GM06990 (cell line): Measurements from ENCODE around the gene NEDD4L.

ENCODE experiments used
- DNase-seq: peaks from one replicate; pipeline ENCODE4 v3.0.0-alpha.2; 2011; ENCODE audit not compliant: insufficient read length; ENCODE audit errors: extremely low read depth
- H3K27me3 ChIP-seq: replicated peaks from 2 replicates; pipeline ENCODE4 v1.6.0; 2011; ENCODE audit warnings: low read length; ENCODE audit not compliant: control insufficient read depth, insufficient read depth
- H3K36me3 ChIP-seq: 2 replicates; pipeline ENCODE4 v1.5.1; 2011; ENCODE audit warnings: low read length; ENCODE audit not compliant: control insufficient read depth, insufficient read depth
- H3K4me3 ChIP-seq: replicated peaks from 2 replicates; pipeline ENCODE4 v1.5.1; 2011; ENCODE audit warnings: low read depth, mild to moderate bottlenecking, control low read depth, low read length
- TF ChIP-seq, protein P1 (sequence below): IDR thresholded peaks from 2 replicates; pipeline ENCODE4 v1.5.1; 2011; ENCODE audit warnings: low read length, control low read depth, mild to moderate bottlenecking, inconsistent platforms; ENCODE audit not compliant: insufficient read depth, poor library complexity, severe bottlenecking

Gene NEDD4L

DNA sequence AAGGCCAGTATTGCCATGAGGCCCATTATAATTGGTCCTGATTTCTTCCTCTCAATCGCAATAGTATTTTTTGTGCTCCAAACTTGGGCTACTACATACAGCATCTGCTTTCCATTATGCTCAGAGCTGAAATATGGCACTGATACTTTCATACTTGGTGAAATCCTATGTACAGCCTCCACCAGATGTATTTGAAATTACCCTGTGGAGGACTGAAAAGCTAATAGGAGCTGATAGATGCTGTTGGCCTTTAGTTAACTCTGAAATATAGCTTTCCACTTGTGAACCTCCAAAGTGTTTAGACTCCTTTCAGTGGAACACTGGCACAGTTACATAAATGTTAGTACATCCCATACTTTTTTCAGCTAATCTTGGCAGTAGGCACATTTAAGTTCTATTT, 205.7 kb downstream of the NEDD4L start:
- TF ChIP-seq, protein P1, sequence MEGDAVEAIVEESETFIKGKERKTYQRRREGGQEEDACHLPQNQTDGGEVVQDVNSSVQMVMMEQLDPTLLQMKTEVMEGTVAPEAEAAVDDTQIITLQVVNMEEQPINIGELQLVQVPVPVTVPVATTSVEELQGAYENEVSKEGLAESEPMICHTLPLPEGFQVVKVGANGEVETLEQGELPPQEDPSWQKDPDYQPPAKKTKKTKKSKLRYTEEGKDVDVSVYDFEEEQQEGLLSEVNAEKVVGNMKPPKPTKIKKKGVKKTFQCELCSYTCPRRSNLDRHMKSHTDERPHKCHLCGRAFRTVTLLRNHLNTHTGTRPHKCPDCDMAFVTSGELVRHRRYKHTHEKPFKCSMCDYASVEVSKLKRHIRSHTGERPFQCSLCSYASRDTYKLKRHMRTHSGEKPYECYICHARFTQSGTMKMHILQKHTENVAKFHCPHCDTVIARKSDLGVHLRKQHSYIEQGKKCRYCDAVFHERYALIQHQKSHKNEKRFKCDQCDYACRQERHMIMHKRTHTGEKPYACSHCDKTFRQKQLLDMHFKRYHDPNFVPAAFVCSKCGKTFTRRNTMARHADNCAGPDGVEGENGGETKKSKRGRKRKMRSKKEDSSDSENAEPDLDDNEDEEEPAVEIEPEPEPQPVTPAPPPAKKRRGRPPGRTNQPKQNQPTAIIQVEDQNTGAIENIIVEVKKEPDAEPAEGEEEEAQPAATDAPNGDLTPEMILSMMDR = no peak

DNA sequence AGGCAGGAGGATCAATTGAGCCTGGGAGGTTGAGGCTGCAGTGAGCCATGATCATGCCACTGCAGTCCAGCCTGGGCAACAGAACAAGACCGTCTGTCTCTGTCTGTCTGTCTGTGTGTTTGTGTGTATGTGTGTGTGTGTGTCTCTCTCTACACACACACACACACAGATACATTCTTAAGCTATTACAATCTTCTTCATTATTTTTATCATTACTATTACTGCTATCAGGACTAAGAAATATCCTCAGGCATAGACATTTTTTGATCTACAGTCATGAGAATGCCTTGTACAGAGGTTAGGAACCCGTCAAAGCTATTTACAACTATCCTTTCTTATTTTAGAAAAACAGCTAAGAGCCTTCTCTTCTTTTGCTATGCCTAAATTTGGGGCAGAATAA, 207.4 kb downstream of the NEDD4L start:
- no peak for DNase-seq
- no peak overlapping the region for H3K4me3 ChIP-seq
- no peaks in the 10 kb centered on the region; the same call in 1 of the 2 replicates for H3K36me3 ChIP-seq
- no peaks in the 10 kb centered on the region for H3K27me3 ChIP-seq
- TF ChIP-seq, protein P1 = no peak

More for the DNA sequence above, 205.7 kb downstream of the NEDD4L start:
- H3K27me3 ChIP-seq = no peaks in the 10 kb centered on the region
- no peak for DNase-seq
- H3K4me3 ChIP-seq = no peak overlapping the region
- no peaks in the 10 kb centered on the region; the same call in 1 of the 2 replicates for H3K36me3 ChIP-seq

DNA sequence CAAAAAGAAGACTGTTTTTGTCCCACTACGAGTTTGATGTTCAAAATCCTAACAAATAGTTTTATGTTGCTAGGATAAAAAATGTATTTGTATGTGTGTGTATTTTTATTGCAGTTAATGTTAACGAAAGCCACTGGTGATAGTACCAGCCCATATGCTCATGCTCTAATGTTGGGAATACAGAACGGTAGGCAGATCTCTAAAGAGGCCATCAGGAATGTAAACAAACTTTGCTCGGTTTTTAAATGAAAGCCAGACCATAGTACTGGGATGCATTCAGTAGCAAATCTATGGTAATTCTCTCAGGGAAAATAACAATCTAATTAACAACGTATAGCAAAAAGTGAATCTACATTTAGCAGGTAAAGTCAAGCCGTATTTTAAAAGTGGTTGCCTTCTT, 208.1 kb downstream of the NEDD4L start:
- H3K4me3 ChIP-seq = no peak overlapping the region
- no peaks in the 10 kb centered on the region for H3K27me3 ChIP-seq
- TF ChIP-seq, protein P1 = no peak
- H3K36me3 ChIP-seq = no peaks in the 10 kb centered on the region; the same call in 1 of the 2 replicates
- DNase-seq = no peak

DNA sequence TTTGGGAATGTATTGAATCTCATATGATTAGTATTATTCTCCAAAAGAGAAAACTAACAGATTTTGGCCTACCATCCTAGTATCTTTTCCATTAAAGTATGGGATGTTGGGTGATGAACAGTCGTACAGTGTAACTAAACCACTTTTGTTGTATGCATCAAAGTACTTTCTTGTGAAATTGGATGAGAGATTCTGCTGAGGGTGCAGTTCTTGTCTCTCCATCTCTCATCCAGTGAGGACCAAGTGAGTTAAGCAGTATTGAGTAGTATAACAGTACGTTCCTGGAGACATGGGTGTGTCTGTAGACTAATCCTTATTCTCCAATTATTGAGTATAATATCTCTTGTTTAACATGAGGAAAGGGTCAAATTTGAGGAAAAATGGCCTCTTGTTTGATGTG, 209.3 kb downstream of the NEDD4L start:
- Histone ChIP-seq H3K4me3 (no peak overlapping the region), H3K36me3 (no peaks in the 10 kb centered on the region; the same call in 1 of the 2 replicates), H3K27me3 (no peaks in the 10 kb centered on the region)
- DNase-seq = no peak
- TF ChIP-seq, protein P1 = no peak

DNA sequence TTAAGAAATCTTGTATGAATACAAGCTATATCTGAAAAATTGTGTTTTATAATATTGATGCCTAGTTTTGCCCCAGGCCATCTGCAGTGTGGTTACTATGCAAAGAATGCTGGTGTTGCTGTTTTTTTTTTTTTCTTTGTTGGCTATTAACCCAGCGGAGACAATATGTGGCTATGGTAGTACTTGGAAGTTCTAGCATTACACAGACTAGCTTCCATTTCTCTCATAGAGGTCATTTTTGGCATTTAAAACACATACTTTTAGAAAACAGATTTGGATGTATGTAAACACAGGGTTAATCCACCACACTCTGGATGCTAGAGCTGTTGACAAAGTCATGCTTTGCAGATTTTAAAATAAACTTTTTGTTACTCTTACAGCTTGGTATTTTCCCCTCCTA, 209.8 kb downstream of the NEDD4L start:
- TF ChIP-seq, protein P1 = no peak
- Histone ChIP-seq H3K36me3 (no peaks in the 10 kb centered on the region; the same call in 1 of the 2 replicates), H3K4me3 (no peak overlapping the region), H3K27me3 (no peaks in the 10 kb centered on the region)
- no peak for DNase-seq
